Pancreas (tissue), 10 donors: Measurements from ENCODE around the gene EPHB2. TPM values are rescaled to one million over a fixed set of nuclear protein-coding genes. Genes with fewer than 3 reads are reported as not detected.

Experiments used
- ATAC-seq, 4 donors: fragments of 200-7000 bp; cut with Tn5 transposase; one replicate each; pipeline versions ENCODE4 v1.8.0 to v1.9.1; 2020; ENCODE audit warnings: mild to moderate bottlenecking in 4 of 4, moderate library complexity in 4 of 4
- DNase-seq, 6 donors: peaks; one replicate each; pipeline ENCODE4 v3.0.0-alpha.2; 2020
- FAIRE-seq: peaks from 2 replicates; lab custom pipeline; 2012; peaks lifted over from hg19 to GRCh38; lab: Jason Lieb, UNC
- H3K27ac ChIP-seq, 4 donors: fragments of 200-600 bp; sonication (generic); 1 replicate in 3 of 4; 2 replicates in 1 of 4; pipeline versions ENCODE4 v1.5.0 to v1.8.0; 2020
- H3K27me3 ChIP-seq, 4 donors: fragments of 200-600 bp; one replicate each; pipeline ENCODE4 v1.8.0; 2021
- H3K36me3 ChIP-seq, 3 donors: fragments of 200-600 bp; sonication (generic) in 1 of 3; one replicate each; pipeline versions ENCODE4 v1.5.0 to v1.8.0; 2020 to 2021
- H3K4me1 ChIP-seq, 3 donors: fragments of 200-600 bp; one replicate each; pipeline ENCODE4 v1.8.0; 2021
- H3K4me3 ChIP-seq, 4 donors: fragments of 200-600 bp; sonication (generic) in 2 of 4; one replicate each; pipeline versions ENCODE4 v1.5.0 to v1.8.0; 2020 to 2021
- H3K9me3 ChIP-seq, 4 donors: fragments of 200-600 bp; one replicate each; pipeline ENCODE4 v1.8.0; 2021
- CTCF ChIP-seq, 4 donors: fragments of 200-600 bp; sonication (generic) in 3 of 4; IDR thresholded peaks; one replicate each; pipeline versions ENCODE4 v1.5.0 to v1.8.0; 2021; ENCODE audit warnings: antibody characterized with exemption in 4 of 4
- WGBS, 2 donors: extraction: QIAGEN DNeasy Blood & Tissue Kit; methylation state at CpG; one replicate each; pipeline ENCODE4 v1.1.7; 2013; 5-methylcytosine and 5-hydroxymethylcytosine counted together
- intact Hi-C, 3 donors: fragments of 100-400 bp; cut with DNase I; formaldehyde crosslinking; loops; one replicate each; pipeline versions ENCODE4 v1.11.1 to v1.14.2; 2022
- polyA plus RNA-seq, 2 donors: library from polyadenylated mRNA; stranded (reverse); fragments of 200-250 nt; gene quantifications; one replicate each; pipeline ENCODE4 v1.2.3, GENCODE V29; 2013
- total RNA-seq, 6 donors: library from RNA; stranded (reverse); fragmentation: NEBNext Ultra II Directional in 4 of 6; extraction: Animal tissue kit (Norgen Biotek cat#: 25700) in 4 of 6; gene quantifications; one replicate each; pipeline versions ENCODE4 v1.2.1 to v1.2.4, GENCODE V29; 2021 to 2023
- donor health status: healthy with polysubstance abuse.
- donor health status: DM: no; HTN: no; CAD: no; lungs with moderate emphysema.
- donor health status: DM: no; HTN: no; CAD: no.
- donor health status: control.
- donor health status: control.
- donor health status: Bipolar disorder and iron deficiency.
- donor health status: DM: yes; HTN: yes; CAD: no.
- donor health status: DM: no; HTN: no; CAD: no.
- donor health status: DM: no; HTN: no; CAD: no.
- donor health status: DM: yes; HTN: yes; CAD: no.

The EPHB2 gene
- total and polyA plus RNA-seq, 8 donors = 1.3 to 10.0 (median 4.4) TPM

GRCh38 chr1:22808676-22809483 is 98.2 kb downstream of the EPHB2 start:
- intact Hi-C loops = no loop called here
- Histone ChIP-seq H3K4me3 (no peak overlapping the region), H3K4me1 (no peaks in the 10 kb centered on the region), H3K36me3 (no peaks in the 10 kb centered on the region), H3K9me3 (no peaks in the 10 kb centered on the region), H3K27me3 (no peaks in the 10 kb centered on the region), H3K27ac (no peak overlapping the region)
- DNase-seq (peak in 1 of 6 donors; percentile 45), FAIRE-seq (no peak), ATAC-seq (peak in 3 of 4 donors; percentile 58 to 61 (median 59))
- 79 to 86% methylated on average over 15 of the region's 15 CpGs for WGBS, 2 donors
- TF ChIP-seq CTCF (IDR thresholded peaks at IDR 0.05) = no peak

GRCh38 chr1:22809783-22810182 is 99.1 kb downstream of the EPHB2 start:
- H3K4me1 ChIP-seq = peaks cover 0 to 2% (median 0%) of the 10 kb centered on the region in 3 donors
- TF ChIP-seq CTCF (IDR thresholded peaks at IDR 0.05) = no peak
- no peaks in the 10 kb centered on the region for H3K27me3 ChIP-seq
- H3K36me3 ChIP-seq = no peaks in the 10 kb centered on the region
- FAIRE-seq (no peak), DNase-seq (no peak), ATAC-seq (no peak)
- H3K27ac ChIP-seq = no peak overlapping the region
- H3K4me3 ChIP-seq = no peak overlapping the region
- no peaks in the 10 kb centered on the region for H3K9me3 ChIP-seq
- intact Hi-C loops = no loop called here
- 97 to 98% methylated on average over 4 of the region's 4 CpGs for WGBS, 2 donors

DNA sequence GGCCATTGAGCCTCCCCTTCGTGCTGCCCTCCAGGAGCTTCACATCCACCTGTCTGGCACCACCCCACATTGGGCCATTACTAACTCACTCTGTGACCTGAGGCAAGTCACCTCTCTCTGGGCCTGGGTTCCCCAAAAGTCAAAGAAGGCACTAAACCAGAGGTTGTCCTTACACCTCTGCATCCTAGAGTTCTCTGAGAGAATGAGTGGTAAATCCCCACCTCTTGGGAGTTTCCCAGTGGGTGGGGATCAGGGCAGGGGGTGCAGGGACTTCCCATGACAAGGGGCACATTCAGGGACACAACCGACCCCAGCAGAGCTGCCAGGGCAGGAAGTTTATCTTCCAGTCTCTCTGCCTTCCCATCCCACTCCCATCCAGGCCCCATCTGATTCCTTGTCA is 99.7 kb downstream of the EPHB2 start:
- DNase-seq = no peak
- no peak for FAIRE-seq
- Histone ChIP-seq H3K36me3 (no peaks in the 10 kb centered on the region), H3K4me1 (peaks cover 0 to 2% (median 0%) of the 10 kb centered on the region in 3 donors), H3K27ac (no peak overlapping the region), H3K9me3 (no peaks in the 10 kb centered on the region), H3K4me3 (no peak overlapping the region), H3K27me3 (no peaks in the 10 kb centered on the region)
- intact Hi-C loops = no loop called here
- WGBS, 2 donors = 55 to 62% methylated on average over 2 of the region's 2 CpGs
- peak in 1 of 4 donors; percentile 35 for ATAC-seq
- TF ChIP-seq CTCF (IDR thresholded peaks at IDR 0.05) = no peak

GRCh38 chr1:22812092-22812880 is 101.6 kb downstream of the EPHB2 start:
- no peak for TF ChIP-seq CTCF (IDR thresholded peaks at IDR 0.05)
- Histone ChIP-seq H3K36me3 (no peaks in the 10 kb centered on the region), H3K27ac (no peak overlapping the region), H3K4me3 (no peak overlapping the region), H3K4me1 (peaks cover 0 to 2% (median 0%) of the 10 kb centered on the region in 3 donors), H3K27me3 (no peaks in the 10 kb centered on the region), H3K9me3 (no peaks in the 10 kb centered on the region)
- no peak for ATAC-seq
- intact Hi-C loops = no loop called here
- WGBS, 2 donors = 78 to 83% methylated on average over 18 of the region's 18 CpGs
- FAIRE-seq = no peak
- DNase-seq = peak in 1 of 6 donors; percentile 25
